Right atrium auricular region (tissue), 2 donors: ENCODE measurements around the gene KRTAP5-5. TPM values are rescaled to one million over a fixed set of nuclear protein-coding genes. Genes with fewer than 3 reads are reported as not detected.
"Not testable (repeated sequence)": the region's sequence is repeated elsewhere in the genome, so short reads cannot be mapped to it uniquely, and the experiment has no call there.

Experiments
- DNase-seq: peaks from one replicate; pipeline ENCODE4 v3.0.0-alpha.2; 2019; ENCODE audit warnings: low spot score
- H3K27ac ChIP-seq, 2 donors: fragments of 200-600 bp; sonication (generic); 1 replicate in 1 of 2; 2 replicates in 1 of 2; pipeline ENCODE4 v1.5.1; 2016 to 2019
- H3K27me3 ChIP-seq, 2 donors: fragments of 200-600 bp; sonication (generic); one replicate each; pipeline versions ENCODE4 v1.5.1 to v1.6.0; 2017 to 2019
- H3K36me3 ChIP-seq: fragments of 200-600 bp; sonication (generic); one replicate; pipeline ENCODE4 v1.5.1; 2016
- H3K4me1 ChIP-seq, 2 donors: fragments of 200-600 bp; sonication (generic); one replicate each; pipeline versions ENCODE4 v1.5.1 to v1.6.0; 2017 to 2019
- H3K4me3 ChIP-seq, 2 donors: fragments of 200-600 bp; sonication (generic); 1 replicate in 1 of 2; 2 replicates in 1 of 2; pipeline ENCODE4 v1.5.1; 2017 to 2019; ENCODE audit warnings: mild to moderate bottlenecking in 1 of 2, moderate library complexity in 1 of 2
- H3K9me3 ChIP-seq, 2 donors: fragments of 200-600 bp; sonication (generic); one replicate each; pipeline ENCODE4 v1.5.1; 2019
- CTCF ChIP-seq, 2 donors: fragments of 200-600 bp; sonication (generic); IDR thresholded peaks; one replicate each; pipeline ENCODE4 v1.5.1; 2019; ENCODE audit warnings: antibody characterized with exemption in 2 of 2
- total RNA-seq, 2 donors: library from RNA; depleted of rRNA; stranded (reverse); fragments of >200 nt; gene quantifications; one replicate each; pipeline ENCODE4 v1.1.0, GENCODE V29; 2016

Gene KRTAP5-5
- total RNA-seq, 2 donors from 2014 or later, result not detected

- no peak for DNase-seq
- TF ChIP-seq CTCF (IDR thresholded peaks at IDR 0.05), result no peak
- no peaks in the 10 kb centered on the region for H3K9me3 ChIP-seq
- no peaks in the 10 kb centered on the region for H3K27me3 ChIP-seq
- H3K4me3 ChIP-seq, result no peak overlapping the region
- H3K36me3 ChIP-seq, result no peaks in the 10 kb centered on the region
- H3K4me1 ChIP-seq, result no peaks in the 10 kb centered on the region
- no peak overlapping the region for H3K27ac ChIP-seq
Measured at GRCh38 chr11:1656061-1656441, 26.5 kb downstream of the KRTAP5-5 start.

- no peaks in the 10 kb centered on the region for H3K27me3 ChIP-seq
- DNase-seq, result no peak
- H3K9me3 ChIP-seq, result no peaks in the 10 kb centered on the region
- H3K27ac ChIP-seq, result no peak overlapping the region
- no peak overlapping the region for H3K4me3 ChIP-seq
- H3K4me1 ChIP-seq, result no peaks in the 10 kb centered on the region
- H3K36me3 ChIP-seq, result no peaks in the 10 kb centered on the region
- TF ChIP-seq CTCF (IDR thresholded peaks at IDR 0.05), result no peak
Measured at GRCh38 chr11:1656670-1657069, 27.1 kb downstream of the KRTAP5-5 start.

- Histone ChIP-seq H3K4me1 (no peaks in the 10 kb centered on the region), H3K36me3 (no peaks in the 10 kb centered on the region), H3K9me3 (no peaks in the 10 kb centered on the region), H3K27me3 (no peaks in the 10 kb centered on the region), H3K4me3 (no peak overlapping the region), H3K27ac (no peak overlapping the region)
- TF ChIP-seq CTCF (IDR thresholded peaks at IDR 0.05), result no peak
- DNase-seq, result no peak
Measured at GRCh38 chr11:1659506-1659905, 29.9 kb downstream of the KRTAP5-5 start.

- DNase-seq, result no peak
- H3K9me3 ChIP-seq, result no peaks in the 10 kb centered on the region
- no peak for TF ChIP-seq CTCF (IDR thresholded peaks at IDR 0.05)
Measured at GRCh38 chr11:1660111-1660867, 30.7 kb downstream of the KRTAP5-5 start.

GRCh38 chr11:1661454-1662269, 32.1 kb downstream of the KRTAP5-5 start:
- not testable (repeated sequence) for H3K4me3 ChIP-seq, H3K36me3 ChIP-seq, H3K27me3 ChIP-seq, H3K27ac ChIP-seq, DNase-seq, H3K9me3 ChIP-seq, H3K4me1 ChIP-seq

More at GRCh38 chr11:1660111-1660867, 30.7 kb downstream of the KRTAP5-5 start:
- Histone ChIP-seq H3K4me1 (no peaks in the 10 kb centered on the region), H3K4me3 (no peak overlapping the region), H3K36me3 (no peaks in the 10 kb centered on the region), H3K27ac (no peak overlapping the region), H3K27me3 (no peaks in the 10 kb centered on the region)

- H3K27me3 ChIP-seq, H3K9me3 ChIP-seq, DNase-seq, H3K4me1 ChIP-seq, H3K4me3 ChIP-seq, H3K27ac ChIP-seq, H3K36me3 ChIP-seq: not testable (repeated sequence)
Measured at GRCh38 chr11:1662699-1663283, 33.2 kb downstream of the KRTAP5-5 start.
